ENCODE measurements around the gene EBPL. TPM values are rescaled to one million over a fixed set of nuclear protein-coding genes. Genes with fewer than 3 reads are reported as not detected.

The EBPL gene
- total RNA-seq, 4 donors from 2014 or later, result 6.7 to 21.6 (median 19.2) TPM

DNA sequence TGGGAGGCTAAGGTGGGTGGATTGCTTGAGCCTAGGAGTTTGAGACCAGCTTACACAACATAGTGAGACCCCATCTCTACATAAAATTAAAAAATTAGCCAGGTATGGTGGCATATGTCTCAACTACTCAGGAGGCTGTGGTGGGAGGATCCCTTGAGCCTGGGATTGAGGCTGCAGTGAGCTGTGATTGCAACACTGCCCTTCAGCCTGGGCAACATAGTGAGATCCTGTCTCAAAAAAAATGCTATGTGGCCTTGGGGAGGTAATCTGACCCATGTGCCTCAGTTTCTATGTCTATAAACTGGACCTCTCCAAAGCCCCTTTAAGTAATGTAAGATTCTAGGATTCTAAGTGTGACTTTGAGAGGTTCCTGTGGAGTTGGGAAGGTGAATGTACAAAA lies 37.8 kb downstream of the EBPL start:
- TF ChIP-seq, protein P1, sequence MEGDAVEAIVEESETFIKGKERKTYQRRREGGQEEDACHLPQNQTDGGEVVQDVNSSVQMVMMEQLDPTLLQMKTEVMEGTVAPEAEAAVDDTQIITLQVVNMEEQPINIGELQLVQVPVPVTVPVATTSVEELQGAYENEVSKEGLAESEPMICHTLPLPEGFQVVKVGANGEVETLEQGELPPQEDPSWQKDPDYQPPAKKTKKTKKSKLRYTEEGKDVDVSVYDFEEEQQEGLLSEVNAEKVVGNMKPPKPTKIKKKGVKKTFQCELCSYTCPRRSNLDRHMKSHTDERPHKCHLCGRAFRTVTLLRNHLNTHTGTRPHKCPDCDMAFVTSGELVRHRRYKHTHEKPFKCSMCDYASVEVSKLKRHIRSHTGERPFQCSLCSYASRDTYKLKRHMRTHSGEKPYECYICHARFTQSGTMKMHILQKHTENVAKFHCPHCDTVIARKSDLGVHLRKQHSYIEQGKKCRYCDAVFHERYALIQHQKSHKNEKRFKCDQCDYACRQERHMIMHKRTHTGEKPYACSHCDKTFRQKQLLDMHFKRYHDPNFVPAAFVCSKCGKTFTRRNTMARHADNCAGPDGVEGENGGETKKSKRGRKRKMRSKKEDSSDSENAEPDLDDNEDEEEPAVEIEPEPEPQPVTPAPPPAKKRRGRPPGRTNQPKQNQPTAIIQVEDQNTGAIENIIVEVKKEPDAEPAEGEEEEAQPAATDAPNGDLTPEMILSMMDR (IDR thresholded peaks at IDR 0.05), result no peak
- TF ChIP-seq POLR2A (IDR thresholded peaks at IDR 0.05), result no peak
- H3K4me1 ChIP-seq, result no peaks in the 10 kb centered on the region
- no peak overlapping the region for H3K27ac ChIP-seq
- no peaks in the 10 kb centered on the region for H3K27me3 ChIP-seq
- no peaks in the 10 kb centered on the region for H3K36me3 ChIP-seq
- no peaks in the 10 kb centered on the region for H3K9me3 ChIP-seq
- H3K4me3 ChIP-seq, result no peak overlapping the region
- no peak for DNase-seq

DNA sequence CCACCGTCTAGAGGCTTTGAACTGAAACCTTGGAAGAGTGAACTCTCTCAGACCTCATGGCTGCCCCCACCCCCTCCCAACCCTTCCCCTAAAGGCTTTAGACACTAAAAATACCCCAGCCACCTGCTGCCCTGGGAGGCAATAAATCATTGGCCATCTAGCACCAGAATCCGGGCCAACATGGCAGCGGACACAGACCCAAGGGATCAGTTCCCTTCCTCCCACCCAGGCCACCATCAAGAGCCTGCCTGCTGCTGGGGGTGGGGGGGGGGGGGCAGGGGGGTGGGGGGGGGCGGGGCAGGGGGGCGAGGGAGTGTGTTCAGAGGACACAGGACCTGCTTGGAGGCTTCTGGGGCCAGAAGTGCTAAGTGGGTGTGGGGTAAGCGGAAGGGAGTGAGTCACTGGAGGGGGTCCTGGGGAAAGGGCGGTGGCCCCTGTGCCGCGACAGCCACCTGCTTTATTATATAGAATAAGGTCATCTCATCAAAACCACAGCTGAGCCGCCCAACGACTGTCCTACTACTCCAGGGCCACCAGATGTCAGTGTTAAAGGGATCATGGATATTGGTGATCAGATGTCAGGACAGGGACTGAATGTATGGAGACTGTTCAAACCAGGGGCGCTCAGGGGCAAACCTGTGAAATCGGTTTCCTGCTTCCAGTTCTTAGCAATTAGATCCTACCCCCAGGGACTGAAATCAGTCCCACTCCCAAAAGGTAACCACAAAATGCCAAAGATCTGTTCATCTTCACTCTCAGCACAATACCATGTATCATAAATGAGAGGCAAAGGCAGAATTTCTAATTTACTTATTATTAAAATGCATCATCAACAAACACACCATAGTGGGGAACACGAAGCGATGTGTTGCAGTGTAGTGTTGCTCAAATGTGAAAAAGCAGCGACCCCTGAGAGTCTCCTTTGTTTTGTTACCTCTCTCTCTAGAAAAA lies 38.7 kb downstream of the EBPL start:
- TF ChIP-seq, protein P1 (IDR thresholded peaks at IDR 0.05), result peak in 4 of 6 experiments; percentile 38 to 60 (median 57)
- TF ChIP-seq POLR2A (IDR thresholded peaks at IDR 0.05), result no peak
- no peak overlapping the region for H3K27ac ChIP-seq
- DNase-seq, result peak in 1 of 3 donors; percentile 69
- no peak overlapping the region for H3K4me3 ChIP-seq
- no peaks in the 10 kb centered on the region for H3K36me3 ChIP-seq
- no peaks in the 10 kb centered on the region for H3K4me1 ChIP-seq
- H3K27me3 ChIP-seq, result no peaks in the 10 kb centered on the region
- H3K9me3 ChIP-seq, result no peaks in the 10 kb centered on the region

DNA sequence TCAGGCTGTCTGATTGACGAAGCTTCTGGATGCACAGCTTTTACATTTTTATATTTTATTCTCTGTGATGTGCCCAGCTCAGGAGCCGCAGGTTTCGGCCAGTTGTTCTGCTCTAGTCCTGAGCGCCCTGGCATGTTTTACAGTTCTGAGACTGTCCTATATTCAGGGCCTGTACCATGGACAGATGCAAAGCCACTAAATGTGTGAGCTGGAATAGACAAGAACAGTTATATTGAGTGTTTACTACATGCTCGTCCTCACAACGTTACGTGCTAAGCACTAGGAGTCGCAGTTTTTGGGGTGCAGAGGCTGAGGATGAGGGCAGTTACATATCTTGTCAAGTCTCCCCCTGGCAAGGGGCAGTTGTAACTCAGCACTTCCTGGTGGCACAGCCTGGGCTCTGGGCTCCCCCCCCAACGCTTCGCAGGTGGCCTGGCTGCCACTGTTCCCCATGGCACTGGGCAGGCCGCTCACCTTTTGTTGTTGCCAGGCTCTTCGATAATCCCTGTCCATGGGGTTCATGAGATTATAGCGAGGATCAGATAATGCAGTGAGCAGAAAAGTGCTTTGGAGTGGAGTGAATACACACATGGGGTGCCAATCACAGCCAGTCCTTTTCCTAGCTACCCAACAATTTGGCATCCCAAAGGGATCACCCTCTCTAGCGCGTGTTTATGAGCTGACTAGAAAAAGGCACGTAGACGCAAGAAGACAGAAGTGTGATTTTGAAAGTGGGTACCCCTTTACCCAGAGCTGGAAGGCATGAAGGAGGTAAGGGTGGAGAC lies 39.5 kb downstream of the EBPL start:
- no peak for DNase-seq
- H3K4me3 ChIP-seq, result no peak overlapping the region
- no peaks in the 10 kb centered on the region for H3K36me3 ChIP-seq
- H3K4me1 ChIP-seq, result no peaks in the 10 kb centered on the region
- H3K9me3 ChIP-seq, result no peaks in the 10 kb centered on the region
- H3K27ac ChIP-seq, result no peak overlapping the region
- no peaks in the 10 kb centered on the region for H3K27me3 ChIP-seq
- TF ChIP-seq, protein P1 (IDR thresholded peaks at IDR 0.05), result no peak
- TF ChIP-seq POLR2A (IDR thresholded peaks at IDR 0.05), result no peak

DNA sequence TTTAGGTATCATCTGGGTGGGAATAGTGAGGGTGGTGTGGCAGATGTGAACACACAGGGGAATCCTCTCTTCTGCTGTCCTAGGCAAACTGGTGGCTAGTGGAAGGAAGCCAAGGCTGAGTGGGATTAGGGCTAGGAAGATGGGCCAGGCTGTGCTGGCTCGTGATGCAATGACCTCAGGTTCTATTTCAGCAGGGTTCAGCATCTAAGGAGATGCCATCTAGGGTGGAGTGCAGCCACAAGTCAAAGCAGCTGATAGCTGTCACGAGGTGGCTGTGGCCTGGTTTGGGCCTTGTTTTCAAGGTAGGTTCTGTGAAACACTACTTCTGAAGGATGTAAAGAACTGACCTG lies 41.3 kb downstream of the EBPL start:
- DNase-seq, result no peak
- Histone ChIP-seq H3K36me3 (no peaks in the 10 kb centered on the region), H3K4me3 (no peak overlapping the region), H3K27me3 (no peaks in the 10 kb centered on the region), H3K9me3 (no peaks in the 10 kb centered on the region), H3K4me1 (no peaks in the 10 kb centered on the region), H3K27ac (no peak overlapping the region)
- TF ChIP-seq, protein P1 (IDR thresholded peaks at IDR 0.05), result no peak

DNA sequence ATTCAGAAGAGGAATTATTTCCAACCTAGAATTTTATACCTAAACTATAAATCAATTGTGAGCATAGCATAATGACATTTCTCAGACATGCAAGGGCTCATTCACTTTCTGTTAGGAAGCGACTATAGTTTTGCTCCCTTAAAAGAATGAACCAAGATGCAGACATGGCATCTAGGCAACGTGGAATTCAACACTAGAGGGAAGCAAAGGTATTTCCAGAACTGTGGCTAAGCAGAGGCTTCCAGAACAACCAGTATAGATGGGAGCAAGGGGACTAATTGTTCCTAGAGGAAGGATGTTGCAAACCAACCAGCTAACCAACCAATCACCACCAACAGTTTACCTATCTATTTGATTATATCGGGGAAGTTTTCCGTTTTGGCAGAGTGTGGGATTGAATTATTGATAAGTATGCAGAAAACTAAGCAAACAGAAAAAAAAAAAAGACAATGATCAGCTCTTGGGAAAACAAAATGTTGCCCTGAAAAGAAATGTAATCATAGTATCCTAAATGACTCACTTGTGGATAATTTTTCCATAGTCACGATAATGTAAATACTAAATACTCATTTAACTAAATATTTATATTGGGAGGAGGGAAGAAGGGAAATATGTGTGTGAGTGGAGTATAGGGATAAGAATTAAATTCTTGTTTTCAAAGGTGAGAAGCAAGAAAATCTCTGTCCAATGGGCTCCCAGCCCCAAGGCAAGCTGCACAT lies 41.9 kb downstream of the EBPL start:
- Histone ChIP-seq H3K27ac (no peak overlapping the region), H3K4me3 (no peak overlapping the region), H3K36me3 (no peaks in the 10 kb centered on the region), H3K9me3 (no peaks in the 10 kb centered on the region), H3K27me3 (no peaks in the 10 kb centered on the region), H3K4me1 (no peaks in the 10 kb centered on the region)
- no peak for TF ChIP-seq POLR2A (IDR thresholded peaks at IDR 0.05)
- TF ChIP-seq, protein P1 (IDR thresholded peaks at IDR 0.05), result peak in 2 of 6 experiments; percentile 15 to 19
- DNase-seq, result no peak
